Daoy (cell line): Measurements from ENCODE around the gene PAGE4. TPM values are rescaled to one million over a fixed set of nuclear protein-coding genes. Genes with fewer than 3 reads are reported as not detected.

Source experiments
- DNase-seq: peaks from one replicate; pipeline ENCODE4 v3.0.0-alpha.2; 2015; ENCODE audit warnings: low read depth
- total RNA-seq: library from RNA; depleted of rRNA; stranded (reverse); fragments of >200 nt; shearing (Covaris generic); gene quantifications from 2 replicates; pipeline ENCODE4 v1.2.3, GENCODE V29; 2014; rRNA removed

The PAGE4 gene
- total RNA-seq, 1 experiment from 2014 or later = not detected

DNA sequence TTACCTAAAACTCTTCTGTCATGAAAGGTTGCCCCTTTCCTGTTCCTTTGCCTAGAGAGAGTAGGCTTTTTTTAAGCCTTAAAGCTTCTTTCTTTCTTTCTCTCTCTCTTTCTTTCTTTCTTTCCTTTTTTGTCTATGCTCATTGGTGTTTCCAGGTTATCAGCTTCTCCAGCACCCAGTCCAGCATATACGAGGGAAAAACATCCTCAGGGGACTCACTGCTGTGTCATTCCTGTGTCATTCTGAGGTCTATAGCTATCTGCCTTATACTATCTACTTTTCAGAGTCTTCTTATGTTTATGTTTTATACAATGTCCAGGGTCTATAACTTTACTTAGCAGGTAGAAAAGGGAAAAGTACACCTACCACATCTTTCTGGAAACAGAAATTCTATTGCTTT lies 39.6 kb downstream of the PAGE4 start:
- no peak for DNase-seq

DNA sequence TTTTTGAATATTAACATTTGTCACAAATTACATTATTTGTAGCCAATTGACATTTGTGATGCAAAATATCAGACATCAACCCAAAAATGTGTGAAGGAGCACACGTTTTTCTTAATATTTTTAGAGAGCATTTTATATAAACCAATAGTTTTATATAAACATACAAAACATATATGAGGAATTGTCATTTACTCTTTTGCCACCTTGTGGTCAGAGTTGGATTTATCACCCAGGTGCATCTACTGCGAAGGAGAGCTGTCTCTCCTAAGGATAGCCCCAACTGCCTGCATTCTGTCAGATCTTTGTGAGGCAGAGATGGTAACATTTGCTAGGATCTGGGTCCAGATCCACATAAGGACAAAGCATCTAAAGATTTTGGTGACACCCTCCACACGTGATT lies 47.6 kb downstream of the PAGE4 start:
- DNase-seq = peak; percentile 12

DNA sequence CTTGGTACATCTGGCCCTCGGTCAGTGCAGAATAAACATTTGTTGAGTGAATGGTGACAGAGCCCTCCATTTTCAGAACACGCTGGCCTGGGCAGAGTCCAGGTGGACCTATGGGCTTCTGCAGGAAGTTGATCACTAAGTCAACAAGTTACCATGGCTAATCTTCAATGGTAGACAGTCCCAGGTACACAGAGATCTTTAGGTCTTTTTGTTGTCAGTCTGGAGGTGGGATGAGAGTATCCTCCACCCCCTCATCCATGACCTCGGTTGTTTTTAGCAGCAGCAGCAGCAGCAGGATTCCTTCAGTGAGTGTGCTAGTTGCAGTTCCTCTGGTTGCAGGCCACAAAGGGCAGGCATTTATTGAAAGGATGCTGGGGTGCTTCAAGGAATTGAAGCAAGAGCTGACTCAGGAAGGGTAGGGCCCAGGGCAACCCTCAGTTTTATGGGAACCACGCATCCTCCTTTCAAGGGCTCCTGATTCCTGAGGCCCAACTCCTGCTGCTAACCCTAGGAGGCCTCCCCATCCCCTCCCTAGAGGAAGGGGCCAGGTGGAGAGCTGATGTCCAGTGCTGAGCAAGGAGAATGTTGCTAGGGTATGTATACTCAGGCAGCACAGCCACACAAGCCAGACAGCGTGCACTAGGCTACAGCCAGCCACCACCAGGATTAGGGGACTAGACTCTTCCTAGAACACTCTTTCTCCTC lies 48.4 kb downstream of the PAGE4 start:
- DNase-seq = no peak

DNA sequence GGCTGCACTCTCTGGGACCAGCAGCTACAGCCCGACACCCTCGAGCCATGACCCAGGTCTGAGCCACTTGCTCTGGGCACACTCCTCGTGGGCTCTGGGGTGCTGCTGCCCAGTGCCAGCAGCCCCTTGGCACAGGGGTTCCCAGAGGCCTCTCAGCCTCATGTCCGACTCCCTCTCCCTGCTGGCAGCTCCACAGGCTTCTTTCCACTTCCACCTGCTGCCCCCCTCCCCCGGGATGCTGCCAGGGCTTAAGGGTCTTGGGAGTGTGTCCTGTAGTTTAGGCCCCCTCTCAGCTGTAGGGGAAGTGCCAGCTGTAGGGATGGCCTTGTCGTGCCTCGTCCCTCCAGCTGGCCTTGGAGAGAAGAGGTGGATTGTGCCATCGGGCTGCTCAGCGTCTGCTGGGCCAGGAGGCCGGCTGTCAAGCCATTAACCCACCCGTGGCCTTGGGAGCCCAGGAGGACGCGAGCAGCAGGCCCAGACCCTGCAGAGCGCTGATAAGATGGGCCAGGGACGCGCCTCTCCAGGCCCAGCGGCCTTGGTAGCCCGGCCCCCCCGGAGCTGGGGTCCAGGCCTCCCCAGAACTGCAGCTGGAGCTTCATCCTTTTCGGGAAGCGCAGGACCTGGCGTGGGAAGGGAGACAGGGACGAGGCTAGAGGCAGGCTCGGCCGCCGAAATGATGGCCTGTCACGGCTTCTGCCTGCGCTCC lies 49.2 kb downstream of the PAGE4 start:
- DNase-seq = no peak

DNA sequence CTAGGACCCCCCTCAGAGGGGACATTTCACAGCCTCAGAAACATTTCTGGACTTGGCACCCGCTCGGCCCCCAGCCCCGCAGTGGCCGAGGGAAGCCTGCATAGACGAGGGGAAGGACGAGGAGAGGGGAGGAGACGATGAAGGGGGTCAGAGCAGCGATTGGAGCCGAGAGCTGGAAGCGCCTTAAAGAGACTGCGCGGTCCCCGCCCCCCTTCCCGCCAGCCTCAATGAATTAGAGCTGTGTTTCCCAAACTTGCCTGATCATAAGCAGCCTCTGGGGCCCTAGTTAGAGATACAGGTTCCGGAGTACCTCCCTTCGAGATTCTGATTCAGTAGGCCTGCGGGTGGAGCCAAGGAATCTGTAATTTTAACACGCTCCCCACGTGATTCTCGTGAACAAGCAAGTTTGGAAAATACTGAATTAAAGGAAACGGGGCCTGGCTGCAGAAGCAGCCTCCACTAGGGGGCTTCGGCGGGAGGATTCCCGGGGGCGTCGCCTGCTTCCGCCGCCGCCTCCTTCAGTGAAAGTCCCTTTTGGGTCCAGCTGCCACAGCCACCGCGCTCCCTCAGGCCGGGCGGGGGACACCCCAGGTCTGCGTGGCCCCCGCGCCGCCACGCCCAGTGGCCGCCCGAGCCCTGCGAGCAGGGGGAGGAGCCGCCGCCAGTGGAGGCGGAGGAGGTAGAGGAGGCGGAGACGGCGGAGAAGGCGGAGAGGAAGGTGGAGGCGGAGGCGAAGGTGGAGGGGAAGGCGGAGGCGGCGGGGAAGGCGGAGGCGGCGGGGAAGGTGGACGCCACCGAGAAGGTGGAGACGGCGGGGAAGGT lies 49.9 kb downstream of the PAGE4 start, which contains the start of gene USP27X:
TSS of gene USP27X (plus strand) at position 651 of the 822 bp plus-strand sequence. CDS start 824 bp downstream, outside the sequence.
- DNase-seq = peak; percentile 85

DNA sequence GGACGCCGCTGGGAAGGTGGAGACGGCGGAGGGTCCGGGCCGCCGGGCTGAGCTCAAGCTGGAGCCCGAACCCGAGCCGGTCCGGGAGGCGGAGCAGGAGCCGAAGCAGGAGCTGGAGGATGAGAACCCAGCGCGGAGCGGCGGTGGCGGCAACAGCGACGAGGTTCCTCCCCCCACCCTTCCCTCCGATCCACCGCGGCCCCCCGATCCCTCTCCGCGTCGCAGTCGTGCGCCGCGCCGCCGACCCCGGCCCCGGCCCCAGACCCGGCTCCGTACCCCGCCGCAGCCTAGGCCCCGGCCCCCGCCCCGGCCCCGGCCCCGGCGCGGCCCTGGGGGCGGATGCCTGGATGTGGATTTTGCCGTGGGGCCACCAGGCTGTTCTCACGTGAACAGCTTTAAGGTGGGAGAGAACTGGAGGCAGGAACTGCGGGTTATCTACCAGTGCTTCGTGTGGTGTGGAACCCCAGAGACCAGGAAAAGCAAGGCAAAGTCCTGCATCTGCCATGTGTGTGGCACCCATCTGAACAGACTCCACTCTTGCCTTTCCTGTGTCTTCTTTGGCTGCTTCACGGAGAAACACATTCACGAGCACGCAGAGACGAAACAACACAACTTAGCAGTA lies 50.7 kb downstream of the PAGE4 start:
- no peak for DNase-seq

DNA sequence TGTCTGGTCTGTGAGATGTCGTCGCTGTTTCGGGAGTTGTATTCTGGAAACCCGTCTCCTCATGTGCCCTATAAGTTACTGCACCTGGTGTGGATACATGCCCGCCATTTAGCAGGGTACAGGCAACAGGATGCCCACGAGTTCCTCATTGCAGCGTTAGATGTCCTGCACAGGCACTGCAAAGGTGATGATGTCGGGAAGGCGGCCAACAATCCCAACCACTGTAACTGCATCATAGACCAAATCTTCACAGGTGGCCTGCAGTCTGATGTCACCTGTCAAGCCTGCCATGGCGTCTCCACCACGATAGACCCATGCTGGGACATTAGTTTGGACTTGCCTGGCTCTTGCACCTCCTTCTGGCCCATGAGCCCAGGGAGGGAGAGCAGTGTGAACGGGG lies 51.6 kb downstream of the PAGE4 start:
- DNase-seq = no peak

Other genes with a start within 250 kb of the PAGE4 start
- gene GAGE12H, start 249.4 kb upstream of the PAGE4 start, total RNA-seq = not detected in 2 replicates
- gene GAGE2A, start 239.8 kb upstream of the PAGE4 start, total RNA-seq = 43.6 and 61.7 TPM in 2 replicates
- 57.2 and 91.5 TPM in 2 replicates for gene GAGE1, start 230.3 kb upstream of the PAGE4 start, total RNA-seq
- 22.4 and 35.4 TPM in 2 replicates for gene PAGE1, start 133.3 kb upstream of the PAGE4 start, total RNA-seq
- 0.57 and 1.5 TPM in 2 replicates for gene USP27X, start 50.2 kb downstream of the PAGE4 start, total RNA-seq
- 3.7 and 3.8 TPM in 2 replicates for gene CLCN5, start 93.3 kb downstream of the PAGE4 start, total RNA-seq